Brain microvascular endothelial cell (primary cell): Measurements from ENCODE around the gene LGI2.

ENCODE experiments used
- DNase-seq: peaks from one replicate; pipeline ENCODE4 v3.0.0-alpha.2; 2020
- H3K27ac ChIP-seq: fragments of 250-450 bp; sonication (Bioruptor Pico); 2 replicates; pipeline ENCODE4 v1.5.1; 2020; ENCODE audit warnings: mild to moderate bottlenecking, moderate library complexity
- H3K27me3 ChIP-seq: fragments of 250-450 bp; sonication (Bioruptor Pico); replicated peaks from 2 replicates; pipeline ENCODE4 v1.5.1; 2020; ENCODE audit warnings: mild to moderate bottlenecking
- H3K36me3 ChIP-seq: fragments of 250-450 bp; sonication (Bioruptor Pico); replicated peaks from 2 replicates; pipeline ENCODE4 v1.5.1; 2020; ENCODE audit warnings: mild to moderate bottlenecking
- H3K4me3 ChIP-seq: 2 replicates; pipeline ENCODE4 v1.5.1; 2011; ENCODE audit warnings: low read depth, mild to moderate bottlenecking, control low read depth, low read length, moderate library complexity
- CTCF ChIP-seq: IDR thresholded peaks from 2 replicates; pipeline ENCODE4 v1.5.1; 2011; ENCODE audit warnings: low read depth, mild to moderate bottlenecking, moderate library complexity, low read length, control low read depth, inconsistent platforms; ENCODE audit errors: missing control alignments
- in situ Hi-C: cut with HindIII; loops from 2 replicates; pipeline ENCODE4 v1.10.0; 2017; ENCODE audit warnings: low sequenced_read_pairs, low pct_ligation_motif_present

Gene LGI2

GRCh38 chr4:24980064-24980690, 50.6 kb downstream of the LGI2 start:
- peak; percentile 90 for TF ChIP-seq CTCF
- peak; percentile 59 for DNase-seq
- H3K4me3 ChIP-seq, result no peak overlapping the region
- H3K36me3 ChIP-seq, result no peaks in the 10 kb centered on the region
- no peaks in the 10 kb centered on the region for H3K27me3 ChIP-seq
- no peak overlapping the region for H3K27ac ChIP-seq
- in situ Hi-C loops, result no loop called here

GRCh38 chr4:24979554-24979953, 51.2 kb downstream of the LGI2 start:
- H3K27ac ChIP-seq, result no peak overlapping the region
- in situ Hi-C loops, result no loop called here
- no peaks in the 10 kb centered on the region for H3K27me3 ChIP-seq
- H3K4me3 ChIP-seq, result no peak overlapping the region
- H3K36me3 ChIP-seq, result no peaks in the 10 kb centered on the region
- TF ChIP-seq CTCF, result no peak
- DNase-seq, result no peak

- DNase-seq, result no peak
- no peak overlapping the region for H3K27ac ChIP-seq
- no peak overlapping the region for H3K4me3 ChIP-seq
- in situ Hi-C loops, result no loop called here
- no peaks in the 10 kb centered on the region for H3K36me3 ChIP-seq
- H3K27me3 ChIP-seq, result no peaks in the 10 kb centered on the region
- no peak for TF ChIP-seq CTCF
Measured at GRCh38 chr4:24978291-24979075, 52.3 kb downstream of the LGI2 start.

- DNase-seq, result no peak
- TF ChIP-seq CTCF, result no peak
- Histone ChIP-seq H3K27me3 (no peaks in the 10 kb centered on the region), H3K4me3 (no peak overlapping the region), H3K27ac (no peak overlapping the region), H3K36me3 (no peaks in the 10 kb centered on the region)
- in situ Hi-C loops, result no loop called here
Measured at GRCh38 chr4:24975510-24975909, 55.2 kb downstream of the LGI2 start.

GRCh38 chr4:24973747-24974601, 56.8 kb downstream of the LGI2 start:
- in situ Hi-C loops, result no loop called here
- no peak for TF ChIP-seq CTCF
- Histone ChIP-seq H3K36me3 (no peaks in the 10 kb centered on the region), H3K27ac (no peak overlapping the region), H3K27me3 (no peaks in the 10 kb centered on the region), H3K4me3 (no peak overlapping the region)
- no peak for DNase-seq
